Stimulated activated CD8-positive, alpha-beta memory T cell treated with anti-CD3 and anti-CD28 coated beads, Interleukin-12 subunit alpha, Interleukin-12 subunit beta, amount 100 ng/mL, for 4 hours (primary cell): Measurements from ENCODE around the gene CBLB.

Experiments used
- DNase-seq: peaks from one replicate; pipeline ENCODE4 v3.0.0-alpha.2; 2020; ENCODE audit warnings: low read depth

The CBLB gene

DNA sequence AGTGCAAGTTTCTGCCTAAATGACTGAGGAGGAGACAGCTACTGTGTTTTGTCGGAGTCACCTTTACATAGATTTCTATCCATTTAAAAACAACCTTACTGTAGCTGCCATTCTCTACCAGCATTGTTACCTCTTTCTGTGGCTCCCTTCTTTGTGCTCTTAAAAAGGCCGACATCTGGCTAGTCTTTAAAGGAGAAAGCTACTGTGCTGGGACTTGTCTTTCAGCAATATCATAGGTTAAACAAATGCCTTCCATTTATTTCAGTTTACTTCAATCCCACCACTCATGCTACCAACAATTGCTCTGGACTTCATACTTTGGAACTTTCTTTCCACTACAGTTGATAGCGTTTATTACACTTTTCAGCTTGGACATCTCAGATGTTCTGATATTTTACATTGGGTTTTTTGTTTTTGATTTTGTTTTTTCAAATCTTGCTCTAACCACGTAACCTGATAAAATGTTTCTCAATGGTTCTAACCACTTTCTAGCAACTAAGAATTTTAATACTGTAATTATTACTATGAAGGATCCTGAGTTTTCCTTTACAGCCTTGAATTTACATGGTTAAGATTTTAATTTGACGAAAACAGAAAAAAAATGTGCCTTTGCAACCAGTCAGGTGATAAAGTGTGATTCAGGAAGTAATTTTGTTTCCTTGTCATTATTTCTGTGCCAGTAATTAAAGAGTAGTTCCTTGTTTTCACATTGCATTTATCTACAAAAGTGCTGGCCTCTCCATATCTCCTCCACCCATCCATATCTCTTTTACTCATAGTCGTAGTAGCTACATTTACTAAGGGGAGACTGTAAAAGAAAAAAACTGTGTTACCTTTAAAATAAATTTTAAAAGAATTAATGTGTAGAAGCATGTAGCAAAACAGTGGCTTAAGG lies 1.3 kb upstream of the CBLB start:
- DNase-seq, result no peak

DNA sequence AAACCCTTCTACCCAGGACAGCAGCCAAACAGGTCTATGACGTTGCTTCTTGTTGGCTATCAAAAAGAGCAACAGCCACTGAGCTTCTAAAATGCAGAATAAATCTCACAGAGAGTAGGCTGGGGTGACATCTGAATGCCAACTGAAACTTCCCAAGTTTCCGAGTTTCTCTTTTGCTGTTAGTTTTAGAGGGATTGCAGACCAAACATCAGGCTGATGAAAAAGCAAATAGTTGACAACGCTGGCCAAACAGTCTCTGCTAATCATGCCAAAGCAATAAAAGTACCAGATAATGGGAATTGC lies 670 bp upstream of the CBLB start:
- DNase-seq, result no peak

DNA sequence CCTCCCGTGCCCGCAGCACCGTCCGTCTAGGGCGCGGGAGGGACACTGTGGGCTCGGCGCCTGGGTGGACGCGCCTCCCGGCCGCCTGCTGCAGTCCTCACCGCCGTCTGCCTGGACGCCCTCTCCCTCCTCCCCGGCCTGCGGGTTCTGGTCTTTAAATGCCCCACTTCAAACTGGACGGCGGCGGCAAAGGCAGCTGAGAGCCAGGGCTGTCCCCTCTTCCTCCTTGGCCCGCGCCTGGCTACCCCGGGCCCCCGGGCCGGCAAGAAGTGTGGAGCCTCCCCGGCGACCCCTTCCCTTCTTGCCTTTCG lies 426 bp downstream of the CBLB start:
- DNase-seq, result peak; percentile 15

DNA sequence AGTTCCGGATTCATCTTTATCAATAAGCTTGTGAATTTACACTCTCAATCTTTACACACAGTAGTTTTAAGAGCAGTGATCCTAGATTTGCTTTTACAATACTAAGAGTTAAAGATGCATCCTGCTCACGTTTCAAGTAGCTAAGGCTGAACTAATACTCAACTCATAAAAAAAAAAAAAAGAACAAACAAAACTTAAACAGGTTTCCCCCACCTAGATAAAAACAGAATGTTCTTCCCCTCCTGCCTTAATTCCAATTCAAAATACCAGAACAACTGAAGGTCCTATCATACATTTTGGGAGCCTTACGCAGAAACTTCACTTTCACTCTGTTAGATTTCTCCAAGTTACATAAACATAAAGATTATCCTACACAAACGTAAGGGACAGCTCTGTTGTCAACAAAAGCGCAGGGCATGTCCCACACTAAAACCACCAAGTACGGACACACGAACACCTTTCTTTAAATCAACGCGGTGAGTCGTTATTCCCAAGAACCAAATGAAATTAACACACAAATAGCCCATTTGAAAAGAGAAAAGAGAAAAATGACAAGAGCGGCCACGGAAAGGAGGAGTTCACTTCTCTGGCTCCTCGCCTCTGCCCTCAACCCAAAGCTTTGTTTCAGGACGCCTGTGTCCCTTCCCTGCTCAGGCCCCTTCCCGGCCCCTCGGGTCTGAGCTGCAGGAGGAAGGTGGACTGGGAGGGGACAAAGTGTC lies 941 bp downstream of the CBLB start:
- no peak for DNase-seq

DNA sequence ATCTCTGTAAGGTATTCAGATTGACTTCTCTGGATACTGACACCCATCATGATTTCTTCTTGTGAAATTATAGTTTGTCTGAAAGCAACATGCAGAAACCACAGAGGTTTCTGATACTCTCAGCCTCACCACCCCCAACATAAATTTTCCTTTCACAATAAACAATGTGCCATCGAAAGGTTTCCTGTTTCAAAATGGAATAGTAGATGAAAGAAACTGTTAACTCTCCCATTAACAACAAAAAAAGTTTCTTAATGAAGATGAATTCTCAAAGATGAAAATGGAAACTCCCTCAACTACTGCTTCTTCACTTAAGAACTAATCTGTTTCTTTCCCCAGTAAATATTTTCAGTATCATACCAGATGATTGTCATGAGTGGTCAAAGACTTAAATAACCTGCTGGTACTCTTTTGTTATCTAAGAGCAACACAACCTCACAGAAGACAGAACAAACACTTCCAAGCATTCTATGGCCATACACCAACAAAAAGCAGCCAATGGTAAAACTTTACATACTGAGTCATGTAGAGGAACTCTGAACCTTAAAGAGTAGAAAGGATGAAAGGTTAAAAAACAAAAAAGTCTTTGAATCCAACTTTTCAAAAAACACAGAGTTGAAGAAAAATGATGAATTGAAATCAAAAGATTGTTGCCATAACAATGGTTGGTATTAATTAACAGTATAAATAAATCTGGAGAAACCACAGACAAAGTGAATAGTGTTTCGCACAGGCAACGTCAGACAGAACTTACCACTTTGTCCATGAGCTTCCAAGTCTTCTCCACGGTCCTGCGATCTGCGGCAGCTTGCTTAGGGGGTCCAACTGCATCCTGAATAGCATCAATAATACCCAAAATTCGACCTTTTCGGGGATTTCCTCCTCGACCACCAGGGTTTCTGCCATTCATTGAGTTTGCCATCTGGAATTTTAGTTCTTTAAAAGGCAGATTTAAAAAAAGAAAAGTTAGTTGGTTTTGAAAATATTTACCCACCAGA lies 1.9 kb downstream of the CBLB start:
- no peak for DNase-seq

DNA sequence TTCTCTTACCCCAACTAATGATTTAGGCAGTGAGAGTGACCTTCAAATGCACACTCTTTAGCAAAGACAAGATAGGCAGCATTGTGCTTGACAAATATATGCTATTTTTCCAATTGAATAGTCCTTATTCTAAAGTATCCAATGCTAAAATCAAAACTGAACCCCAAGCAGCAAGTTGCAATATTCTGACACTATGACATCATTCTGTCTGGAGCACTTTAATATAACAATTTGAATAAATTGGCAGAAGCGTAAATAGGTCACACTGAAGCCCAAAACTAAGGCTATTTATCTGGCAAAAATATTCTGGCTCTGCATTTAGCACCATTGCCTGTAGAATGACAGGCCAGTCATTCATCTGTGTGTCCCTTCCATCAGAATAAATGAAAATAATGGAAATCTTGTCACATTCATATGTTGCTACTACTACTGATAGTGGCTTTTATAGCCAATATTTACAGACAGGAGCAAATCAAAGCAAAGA lies 2.9 kb downstream of the CBLB start:
- DNase-seq, result no peak

DNA sequence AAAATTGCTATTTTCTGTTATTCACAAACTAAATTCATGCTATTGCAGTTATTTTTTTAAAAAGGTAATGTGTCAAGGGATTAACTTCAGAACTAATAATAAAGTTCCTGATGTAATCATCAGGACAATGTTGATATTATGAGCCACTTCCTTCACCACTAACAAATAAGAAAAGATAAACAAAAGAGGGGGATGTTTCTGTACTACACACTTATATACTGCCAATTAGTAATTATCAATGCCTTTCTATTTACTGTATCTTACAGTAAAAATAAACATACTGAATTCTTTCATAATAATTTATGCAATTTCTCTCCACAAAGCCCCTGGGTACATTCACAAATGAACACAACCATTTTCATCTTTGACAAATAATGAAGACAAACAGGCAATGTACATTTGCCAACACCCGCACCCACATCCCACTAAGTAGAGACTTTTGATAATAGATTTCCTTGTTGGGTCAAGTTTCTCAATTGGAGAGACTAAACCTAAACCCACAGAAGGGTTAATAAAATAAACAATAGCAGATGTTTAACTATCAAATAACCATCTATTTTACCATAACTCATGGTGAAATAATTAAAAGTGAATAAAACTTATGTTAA lies 3.7 kb downstream of the CBLB start:
- DNase-seq, result no peak

DNA sequence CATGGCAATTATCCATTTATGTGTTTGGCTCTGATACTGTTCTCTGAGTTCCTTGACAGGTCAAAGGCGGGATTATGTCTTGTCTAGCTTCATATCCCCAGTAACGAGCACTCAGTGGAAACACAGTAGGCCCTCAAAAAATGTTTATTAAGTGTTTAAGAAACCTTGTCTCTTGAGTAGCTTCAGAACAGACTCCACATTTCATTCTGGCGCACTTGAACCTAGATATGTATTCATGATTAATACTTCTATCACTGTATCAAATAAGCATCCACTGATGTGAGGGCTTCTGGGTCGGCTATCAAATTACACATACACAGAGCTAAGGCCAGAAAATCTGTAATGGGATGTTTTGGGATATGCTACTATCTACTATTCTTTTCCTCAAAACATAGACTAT lies 4.6 kb downstream of the CBLB start:
- no peak for DNase-seq

DNA sequence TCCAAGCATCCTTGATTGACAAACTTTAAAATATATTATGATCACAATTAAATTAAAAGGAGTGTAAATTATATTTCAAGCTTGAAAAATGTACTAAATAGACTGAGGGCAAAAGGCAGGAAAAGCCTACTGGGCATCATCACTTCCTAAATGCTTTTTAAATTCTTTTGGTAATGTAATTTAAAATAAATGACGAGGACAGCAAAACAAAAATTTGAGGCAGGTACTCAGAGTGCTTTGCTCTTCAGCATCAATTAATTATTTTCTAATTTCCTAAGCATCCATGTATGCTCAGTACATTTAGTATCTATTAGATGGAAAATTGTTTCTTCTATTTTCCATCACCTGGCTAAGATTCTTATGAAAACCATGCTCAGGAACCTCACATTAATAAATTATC lies 5.2 kb downstream of the CBLB start:
- no peak for DNase-seq

DNA sequence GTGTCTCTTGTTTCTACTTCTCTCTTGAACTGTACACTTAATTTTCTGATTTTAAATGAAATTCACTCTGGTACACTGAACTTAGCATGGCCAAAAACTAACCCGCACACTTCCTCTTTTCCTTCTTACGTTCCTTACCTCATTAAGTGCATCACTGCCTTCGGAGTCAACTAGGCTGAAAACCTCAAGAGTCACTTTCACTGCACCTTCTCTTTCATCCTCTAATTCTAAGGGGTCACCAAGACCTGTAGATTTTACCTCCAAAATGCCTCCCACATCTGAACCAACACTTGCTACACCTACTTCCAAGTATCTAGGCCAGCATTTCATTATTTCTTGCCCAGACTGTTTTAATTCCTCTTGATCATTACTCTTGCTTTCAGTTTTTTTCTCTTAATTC lies 6.6 kb downstream of the CBLB start:
- DNase-seq, result no peak

DNA sequence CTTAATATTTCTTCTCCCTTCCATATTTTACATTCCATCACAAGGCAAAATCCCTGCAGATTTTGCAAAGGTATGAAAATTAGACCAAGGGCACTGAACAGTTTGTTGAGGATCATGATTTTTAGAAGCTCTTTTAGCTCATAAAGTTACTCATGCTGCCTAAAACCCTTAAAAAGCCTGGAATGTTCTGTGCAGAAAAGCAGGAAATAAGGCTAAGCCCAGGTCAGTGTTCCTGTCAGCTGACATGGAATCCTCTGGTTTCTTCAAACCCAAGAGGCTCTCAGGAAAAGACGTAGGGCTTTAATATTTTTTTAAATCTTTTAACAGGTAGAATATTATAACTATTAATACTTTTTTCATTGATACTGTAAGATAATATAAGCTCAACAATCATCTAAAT lies 8.2 kb downstream of the CBLB start:
- DNase-seq, result no peak

DNA sequence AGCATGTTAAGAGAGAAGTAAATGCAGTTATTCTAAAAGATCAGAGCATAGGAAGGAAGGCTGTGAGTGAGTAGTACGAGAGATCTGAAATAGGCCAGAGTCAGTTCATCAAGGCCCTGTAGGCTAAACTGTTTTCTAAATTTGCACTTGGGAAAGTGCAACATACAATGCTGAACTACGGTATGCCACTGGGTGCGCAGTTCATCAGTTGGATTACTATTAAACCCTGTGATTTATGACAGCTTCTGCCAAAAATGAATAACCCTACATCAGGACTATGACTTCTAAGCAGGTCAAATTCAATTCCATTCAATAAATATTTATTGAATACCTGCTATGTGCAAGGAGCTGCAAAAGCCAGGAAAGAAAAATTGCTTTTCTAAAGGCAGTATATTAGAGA lies 10.8 kb downstream of the CBLB start:
- no peak for DNase-seq

DNA sequence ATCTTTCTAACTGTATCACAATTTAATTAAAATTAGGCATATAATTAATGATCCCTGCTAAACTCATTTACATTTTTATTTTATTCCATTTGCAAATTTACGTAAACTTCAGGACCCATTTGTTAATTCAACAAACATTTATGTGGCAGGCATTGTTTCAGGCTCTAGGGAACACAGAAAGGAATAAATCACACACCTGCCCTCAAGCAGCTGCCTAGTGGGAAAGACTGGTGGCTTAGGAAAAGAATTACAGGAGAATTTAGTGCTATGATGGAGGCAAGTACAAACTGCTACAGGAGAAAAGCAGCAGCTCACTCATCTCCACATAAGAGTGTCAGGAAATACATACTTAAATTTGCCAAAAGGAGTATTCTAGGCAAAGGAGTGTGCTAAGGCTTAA lies 11.2 kb downstream of the CBLB start:
- no peak for DNase-seq

DNA sequence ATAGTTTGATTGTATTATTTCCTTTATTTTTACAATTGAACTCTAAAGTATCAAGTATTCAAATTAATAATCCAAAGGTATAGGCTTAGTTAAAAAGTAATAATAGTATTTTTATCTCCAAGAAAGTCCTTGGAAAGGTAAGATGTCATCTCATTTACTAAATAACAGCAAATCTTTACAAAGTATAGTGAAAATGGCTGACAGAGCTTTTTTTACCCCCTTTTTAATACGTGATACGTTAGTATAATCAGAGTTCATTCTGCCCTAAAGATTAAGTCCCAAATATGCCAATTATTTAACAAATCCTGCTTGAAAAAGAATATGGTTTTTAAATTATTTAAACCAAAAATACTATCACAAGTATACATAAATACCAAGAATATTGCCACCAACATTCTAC lies 12.2 kb downstream of the CBLB start:
- no peak for DNase-seq

DNA sequence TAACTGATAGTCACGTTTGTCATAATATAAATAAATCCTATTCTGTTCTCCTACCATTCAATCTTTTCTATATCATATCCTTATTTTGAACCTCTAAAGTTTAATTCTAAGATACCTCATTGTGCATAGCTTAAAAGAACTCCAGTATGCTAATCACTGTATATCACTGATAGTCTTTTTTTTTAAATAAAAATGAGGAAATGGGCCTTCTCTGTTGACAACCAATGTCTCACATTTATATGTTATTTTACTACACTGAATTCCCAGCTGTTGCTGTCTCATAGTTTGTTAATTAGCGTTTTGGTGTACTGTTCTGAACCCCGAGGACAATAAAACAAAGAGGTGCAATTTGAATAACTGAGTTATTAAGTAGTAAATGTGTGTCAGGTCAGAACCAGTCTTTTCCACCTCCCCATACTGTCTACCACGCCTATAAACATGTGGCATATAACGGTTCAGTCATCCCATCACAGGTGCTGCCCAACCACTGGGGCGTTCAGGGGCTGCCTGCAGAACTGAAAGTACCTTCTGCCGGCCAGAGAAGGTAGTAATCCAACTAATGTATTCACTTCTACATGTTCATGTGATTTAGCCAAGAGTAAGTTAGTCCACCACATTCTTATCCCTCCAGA lies 14.9 kb downstream of the CBLB start:
- DNase-seq, result no peak

DNA sequence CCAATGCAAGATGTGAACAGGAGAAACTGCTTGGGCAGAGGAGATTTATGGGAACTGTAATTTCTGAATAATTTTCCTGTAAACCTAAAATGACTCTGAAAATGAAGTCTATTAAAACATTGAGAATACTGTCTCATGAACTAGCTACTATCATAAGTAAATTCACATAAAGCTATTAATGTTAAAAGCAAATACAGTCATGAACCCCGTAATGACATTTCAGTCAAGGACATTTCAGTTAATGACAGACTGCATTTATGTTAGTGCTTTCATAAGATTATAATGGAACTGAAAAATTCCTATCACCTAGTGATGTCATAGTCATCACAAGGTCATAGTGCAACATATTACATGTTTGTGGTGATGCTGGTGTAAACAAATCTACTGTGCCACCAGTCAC lies 17.2 kb downstream of the CBLB start:
- DNase-seq, result no peak

DNA sequence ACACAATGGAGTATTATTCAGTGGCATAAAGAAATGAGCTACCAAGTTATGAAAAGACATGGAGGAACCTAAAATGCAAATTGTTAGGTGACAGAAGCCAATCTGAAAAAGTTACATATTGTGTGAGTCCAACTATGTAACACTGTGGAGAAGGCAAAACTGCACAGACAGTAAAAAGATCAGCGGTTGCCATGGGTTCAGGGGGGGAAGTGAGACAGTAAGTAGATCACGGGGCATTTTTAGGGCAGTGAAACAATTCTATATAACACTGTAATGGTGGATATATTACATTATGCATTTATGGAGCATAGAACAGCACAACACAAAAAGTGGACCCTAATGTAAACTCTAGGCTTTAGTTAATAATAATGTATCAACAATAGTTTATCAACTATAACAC lies 17.6 kb downstream of the CBLB start:
- DNase-seq, result no peak

DNA sequence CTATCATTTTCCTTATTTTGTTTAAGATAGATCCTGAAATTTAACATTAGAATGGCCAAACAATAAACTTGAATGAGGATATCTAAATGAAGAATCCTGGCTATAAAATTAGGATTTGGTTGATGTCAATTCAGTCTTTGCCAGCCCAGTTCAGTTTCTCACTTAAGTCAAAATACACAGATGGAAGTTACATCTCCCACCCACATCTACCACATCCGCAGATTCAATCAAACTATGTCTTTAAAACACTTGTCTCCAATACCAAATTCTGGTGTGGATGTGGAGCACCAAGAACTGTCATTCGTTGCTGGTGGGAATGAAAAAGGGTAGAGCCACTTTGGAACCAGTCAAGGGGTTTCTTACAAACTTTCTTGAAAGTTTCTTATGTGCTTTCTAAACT lies 18.2 kb downstream of the CBLB start:
- DNase-seq, result no peak

DNA sequence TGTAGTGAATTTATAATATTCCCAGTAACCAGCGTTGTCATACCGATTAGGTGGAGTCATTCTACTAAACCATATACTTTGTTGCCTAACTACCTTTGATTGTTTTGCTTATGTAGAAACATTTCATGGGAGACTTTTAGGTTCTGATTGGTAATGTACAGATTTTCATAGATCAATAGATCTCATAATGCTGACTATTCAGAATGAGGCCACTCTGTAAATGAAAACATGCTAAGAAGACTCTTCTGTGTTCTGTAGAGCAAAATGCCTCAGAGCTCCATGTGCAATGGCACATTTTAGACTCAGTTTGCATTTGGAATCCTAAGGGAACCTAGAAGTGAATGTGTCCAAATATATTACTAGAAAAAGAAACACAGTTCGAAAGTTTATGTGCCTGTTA lies 20.0 kb downstream of the CBLB start:
- no peak for DNase-seq

DNA sequence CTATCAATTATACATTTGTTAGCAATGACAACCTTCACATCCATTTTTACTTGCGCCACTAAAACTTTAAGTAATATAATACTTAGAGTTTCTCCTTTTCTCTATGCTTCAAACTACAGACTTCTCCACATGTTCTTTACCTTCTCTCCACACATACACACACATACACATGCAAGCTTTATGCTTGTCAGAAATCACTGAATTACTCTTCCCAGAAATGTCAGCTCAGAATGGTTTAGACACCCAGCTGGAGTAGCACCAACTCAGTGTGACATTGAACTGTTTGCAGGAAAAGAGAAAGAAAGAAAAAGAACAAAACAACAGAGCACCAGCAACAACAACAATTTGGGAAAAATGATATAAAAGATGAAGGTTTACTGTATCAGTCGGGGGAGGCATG lies 20.9 kb downstream of the CBLB start:
- no peak for DNase-seq

DNA sequence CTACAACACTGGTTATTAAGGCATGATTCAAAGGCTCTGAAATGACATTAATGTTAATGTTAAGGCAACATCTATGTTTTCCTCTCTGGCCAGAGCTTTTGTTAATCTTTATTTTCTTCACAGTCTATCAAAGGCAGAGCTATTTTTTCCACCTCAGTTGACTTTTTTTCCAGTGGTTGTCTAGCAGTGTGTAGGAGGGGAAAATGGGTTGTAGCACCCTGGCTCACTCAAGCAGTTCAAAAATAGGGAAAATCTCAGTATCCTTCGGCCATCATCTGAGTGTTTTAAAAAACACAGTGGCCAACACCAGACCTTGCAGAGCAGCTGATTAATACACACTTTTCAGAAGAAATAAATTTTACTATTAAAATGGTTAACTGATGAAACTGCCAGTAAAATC lies 21.4 kb downstream of the CBLB start:
- no peak for DNase-seq

DNA sequence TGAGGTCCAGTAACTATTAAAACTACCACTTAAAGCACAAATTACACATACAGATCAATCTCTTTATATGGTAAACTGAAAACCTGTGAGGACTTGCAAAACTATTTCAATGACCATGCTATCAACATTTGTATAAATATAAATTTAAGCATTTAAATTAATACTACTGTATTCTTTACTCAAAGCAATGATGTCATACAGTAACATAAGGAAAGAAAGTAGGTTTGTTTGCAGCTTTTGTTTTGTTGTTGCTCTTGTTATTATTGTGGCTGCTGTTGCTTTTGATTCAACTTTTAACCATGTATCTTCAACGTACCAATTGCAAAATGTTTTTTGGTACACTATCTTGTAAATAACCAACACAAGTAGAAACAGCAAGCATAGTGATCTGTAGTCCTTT lies 22.0 kb downstream of the CBLB start:
- DNase-seq, result no peak
